CD4-positive, alpha-beta T cell treated with Interleukin-21 for 1 hour (primary cell): ENCODE data around the gene ONECUT3.
A peak's percentile ranks its signal among the peaks of the same experiment; 100 is the strongest.
"Not testable (repeated sequence)": the region's sequence is repeated elsewhere in the genome, so short reads cannot be mapped to it uniquely, and the experiment has no call there.

Source experiments
- DNase-seq: peaks from one replicate; pipeline ENCODE4 v3.0.0-alpha.2; 2020

ONECUT3 gene

DNA sequence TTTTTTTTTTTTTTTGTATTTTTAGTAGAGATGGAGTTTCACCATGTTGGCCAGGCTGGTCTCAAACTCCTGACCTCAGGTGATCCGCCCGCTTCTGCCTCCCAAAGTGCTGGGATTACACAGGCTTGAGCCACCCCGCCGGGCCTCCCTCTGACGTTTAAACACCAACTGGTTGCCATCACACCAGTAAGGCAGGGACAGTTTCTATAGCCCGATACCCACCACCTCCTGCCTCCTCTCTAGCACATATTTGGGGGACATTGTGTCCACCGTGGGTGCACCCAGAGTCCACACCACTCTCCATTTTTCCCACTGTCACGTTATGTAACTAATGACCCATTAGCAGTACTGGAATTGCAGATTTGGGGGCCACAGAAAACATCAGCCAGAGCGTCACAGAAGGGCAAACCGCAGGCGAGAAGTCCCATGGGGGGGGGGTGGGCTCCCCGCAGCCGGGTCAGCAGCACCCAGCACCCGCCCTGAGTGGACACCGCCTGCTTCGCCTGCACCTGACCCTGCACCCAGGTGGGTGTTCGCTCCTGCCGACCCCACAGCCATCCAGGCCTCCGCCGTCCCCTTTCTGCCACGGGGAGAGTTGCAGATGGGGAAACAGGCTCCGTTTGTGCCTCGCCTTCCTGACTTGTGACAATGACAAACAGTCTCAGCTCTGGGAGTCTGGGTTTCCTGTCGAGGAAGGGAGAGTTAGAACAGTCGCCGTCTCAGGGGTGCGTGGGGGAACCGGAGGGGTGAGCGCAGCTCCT, 3.6 kb downstream of the ONECUT3 start:
- no peak for DNase-seq

DNA sequence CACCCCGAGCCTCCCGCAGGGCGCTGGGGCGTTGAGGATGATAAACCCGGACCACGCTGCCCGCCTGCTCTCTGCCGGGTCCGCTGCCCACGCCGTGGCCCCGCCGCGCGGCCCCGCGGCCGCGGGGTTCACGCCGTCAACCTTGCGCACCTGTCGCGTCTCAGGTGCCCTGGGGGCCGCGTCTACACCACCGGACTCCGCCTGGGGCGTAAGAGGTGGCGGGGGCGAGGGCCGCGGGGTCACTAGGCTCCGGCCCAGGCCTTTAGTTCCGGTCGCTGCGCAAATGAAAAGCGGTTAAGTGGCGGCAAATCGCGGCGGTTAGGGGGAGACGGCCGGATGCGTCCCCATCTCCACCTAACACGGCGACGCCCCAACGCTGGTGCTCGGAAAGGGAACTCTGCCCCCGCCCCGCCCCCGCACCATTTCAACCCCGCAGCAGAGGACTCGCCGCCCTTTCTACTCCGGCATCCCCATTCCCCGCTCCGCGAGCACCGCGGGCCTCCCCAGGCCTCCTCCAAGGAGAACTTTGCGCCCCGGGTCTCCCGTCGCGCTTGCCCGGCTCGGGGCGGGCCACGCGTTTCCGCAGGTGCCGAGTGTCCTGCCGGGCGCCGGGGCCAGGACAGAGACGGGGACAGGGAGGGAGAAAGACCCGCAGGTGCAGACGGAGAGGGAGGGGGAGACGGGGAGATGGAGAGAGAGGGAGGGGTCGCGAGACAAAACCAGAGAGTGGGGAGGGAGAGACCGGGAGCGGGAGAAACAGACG, 4.3 kb downstream of the ONECUT3 start:
- no peak for DNase-seq

DNA sequence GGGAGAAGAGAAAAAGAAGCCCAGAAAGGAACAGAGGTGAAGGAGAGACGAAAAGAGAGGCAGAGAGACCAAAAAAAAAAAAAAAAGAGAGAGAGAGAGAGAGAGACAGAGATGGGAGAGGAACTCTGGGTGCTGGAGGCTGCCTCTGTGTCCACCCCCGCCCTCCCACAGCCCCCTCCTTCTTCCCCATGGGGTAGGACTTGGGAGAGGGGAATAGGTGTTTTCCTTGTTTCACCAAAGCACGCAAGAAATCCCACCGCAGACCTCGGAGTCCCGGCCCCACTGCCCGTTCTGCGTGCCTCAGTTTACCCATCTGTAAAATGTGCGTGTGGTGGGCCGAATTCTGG, 4.9 kb downstream of the ONECUT3 start:
- DNase-seq: no peak

DNA sequence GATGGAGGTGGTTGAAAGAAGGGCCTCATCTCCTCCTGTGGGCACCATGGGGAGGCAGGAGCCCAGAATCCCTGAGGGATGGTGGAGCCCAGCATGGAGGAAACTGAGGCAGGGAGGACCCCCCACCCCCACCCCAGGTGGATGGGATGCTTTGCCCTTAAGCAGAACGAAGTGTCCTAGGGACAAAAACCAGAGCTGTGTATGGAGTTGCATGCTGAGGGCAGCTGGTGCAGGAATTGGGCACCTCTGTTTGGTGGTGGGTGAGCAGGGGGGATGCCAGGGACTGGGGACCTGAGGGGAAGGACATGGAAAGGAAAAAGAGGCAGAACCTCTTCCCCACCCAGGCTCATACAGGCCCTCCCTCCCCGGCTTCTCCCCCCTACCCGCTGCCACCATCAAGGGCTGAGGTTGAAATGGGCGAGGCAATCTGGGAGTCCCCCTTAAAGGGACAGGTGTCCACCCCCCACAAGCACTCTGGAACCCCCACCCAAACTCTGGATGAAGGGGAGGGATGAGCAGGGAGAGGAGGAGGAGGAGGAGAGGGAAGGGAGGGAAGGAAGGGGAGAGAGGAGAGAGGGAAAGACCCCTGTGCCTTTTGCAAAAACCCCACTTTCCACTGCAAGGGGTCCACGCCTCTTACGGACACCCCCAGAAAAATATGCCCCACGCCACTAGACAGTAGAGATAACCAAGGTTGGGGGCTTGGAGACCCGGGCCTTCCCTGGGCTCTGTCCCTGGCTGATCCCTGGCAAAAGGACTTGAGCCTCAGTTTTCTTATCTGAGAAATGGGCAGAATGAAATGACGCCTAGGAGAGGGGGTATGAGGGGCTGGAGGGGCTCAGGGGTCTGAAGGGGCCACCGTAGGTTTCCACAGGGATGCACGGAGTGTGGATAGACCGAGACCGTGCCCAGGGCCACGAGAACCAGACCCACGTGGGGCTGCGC, 5.9 kb downstream of the ONECUT3 start:
- DNase-seq: no peak

DNA sequence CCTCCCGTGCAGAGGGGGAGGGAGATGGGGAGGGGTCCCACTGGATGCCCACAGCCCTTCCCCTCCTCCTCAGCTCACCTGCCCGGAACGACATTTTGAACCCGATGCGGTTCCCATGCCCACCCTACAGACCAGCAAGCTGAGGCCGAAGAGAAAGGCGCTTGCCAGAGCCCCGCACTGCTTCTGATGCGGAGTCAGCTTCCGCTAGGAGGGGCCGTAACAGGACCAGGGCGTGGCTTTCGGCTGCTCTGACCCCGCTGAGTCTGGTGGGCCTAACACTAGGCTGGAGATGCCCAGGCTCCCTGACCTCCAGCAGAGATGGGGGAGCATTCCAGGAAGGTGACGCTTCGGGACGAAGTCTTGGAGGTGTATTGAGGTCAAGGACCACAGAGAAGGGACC, 6.7 kb downstream of the ONECUT3 start:
- no peak for DNase-seq

DNA sequence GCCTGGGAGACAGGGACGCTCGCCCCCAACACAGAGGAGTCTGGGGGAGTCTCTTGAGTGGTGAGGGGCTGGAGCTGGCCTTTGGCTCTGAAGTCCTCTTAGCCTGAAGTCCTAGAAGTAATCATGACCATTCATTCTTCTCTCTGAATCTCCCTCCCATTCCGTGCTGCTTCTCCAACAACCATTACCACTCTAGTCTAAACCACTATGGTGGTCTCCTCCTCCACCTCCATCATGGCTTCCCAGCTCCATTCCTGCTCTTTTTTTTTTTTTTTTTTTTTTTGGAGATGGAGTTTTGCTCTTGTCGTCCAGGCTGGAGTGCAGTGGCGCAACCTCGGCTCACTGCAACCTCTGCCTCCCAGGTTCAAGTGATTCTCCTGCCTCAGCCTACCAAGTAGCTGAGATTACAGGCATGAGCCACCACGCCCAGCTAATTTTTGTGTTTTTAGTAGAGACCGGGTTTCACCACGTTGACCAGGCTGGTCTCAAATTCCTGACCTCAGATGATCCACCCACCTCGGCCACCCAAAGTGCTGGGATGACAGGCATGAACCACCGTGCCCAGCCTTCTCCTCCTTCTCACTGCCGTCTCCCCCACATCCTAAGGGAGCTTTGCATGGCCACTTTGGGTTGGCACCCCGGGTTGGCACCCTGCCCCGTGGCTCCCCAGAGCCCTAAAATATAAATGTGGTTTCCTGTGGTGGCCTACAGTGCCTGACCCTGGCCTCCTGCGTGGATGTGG, 7.7 kb downstream of the ONECUT3 start:
- DNase-seq: not testable (repeated sequence)

DNA sequence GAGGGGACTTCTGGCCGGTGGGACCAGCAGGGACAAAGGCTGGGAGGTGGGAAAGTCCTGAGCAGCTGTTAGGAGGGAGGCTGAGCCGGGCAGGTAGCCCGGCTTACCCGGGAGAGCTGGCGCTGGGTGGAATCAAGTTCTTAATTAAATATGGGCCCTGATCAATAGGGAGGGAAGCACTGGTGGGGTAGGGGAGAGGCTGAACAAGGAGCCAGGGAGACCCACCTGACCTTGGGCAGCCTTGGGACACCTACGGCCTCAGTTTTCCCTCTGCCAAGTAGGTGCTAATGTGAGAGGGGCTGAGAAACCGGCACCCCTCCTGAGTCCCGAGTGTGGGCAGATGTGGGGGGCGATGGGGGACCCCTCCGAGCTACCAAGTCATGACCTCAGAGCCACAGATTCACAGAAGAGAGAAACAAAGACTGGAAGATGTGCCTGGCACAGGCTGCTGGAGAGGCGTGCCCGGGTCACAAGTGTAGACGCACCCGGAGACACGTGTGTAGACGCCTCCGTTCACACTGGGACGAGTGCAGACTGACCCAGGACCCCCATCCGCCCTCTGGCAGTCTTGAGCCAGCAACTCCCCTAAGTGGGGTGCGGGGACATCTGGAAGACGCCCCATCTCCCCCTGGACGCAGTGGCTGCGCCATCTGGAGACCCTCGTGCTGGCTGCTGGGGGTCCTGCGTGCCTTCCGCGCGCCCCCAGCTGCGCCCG, 8.4 kb downstream of the ONECUT3 start:
- no peak for DNase-seq

DNA sequence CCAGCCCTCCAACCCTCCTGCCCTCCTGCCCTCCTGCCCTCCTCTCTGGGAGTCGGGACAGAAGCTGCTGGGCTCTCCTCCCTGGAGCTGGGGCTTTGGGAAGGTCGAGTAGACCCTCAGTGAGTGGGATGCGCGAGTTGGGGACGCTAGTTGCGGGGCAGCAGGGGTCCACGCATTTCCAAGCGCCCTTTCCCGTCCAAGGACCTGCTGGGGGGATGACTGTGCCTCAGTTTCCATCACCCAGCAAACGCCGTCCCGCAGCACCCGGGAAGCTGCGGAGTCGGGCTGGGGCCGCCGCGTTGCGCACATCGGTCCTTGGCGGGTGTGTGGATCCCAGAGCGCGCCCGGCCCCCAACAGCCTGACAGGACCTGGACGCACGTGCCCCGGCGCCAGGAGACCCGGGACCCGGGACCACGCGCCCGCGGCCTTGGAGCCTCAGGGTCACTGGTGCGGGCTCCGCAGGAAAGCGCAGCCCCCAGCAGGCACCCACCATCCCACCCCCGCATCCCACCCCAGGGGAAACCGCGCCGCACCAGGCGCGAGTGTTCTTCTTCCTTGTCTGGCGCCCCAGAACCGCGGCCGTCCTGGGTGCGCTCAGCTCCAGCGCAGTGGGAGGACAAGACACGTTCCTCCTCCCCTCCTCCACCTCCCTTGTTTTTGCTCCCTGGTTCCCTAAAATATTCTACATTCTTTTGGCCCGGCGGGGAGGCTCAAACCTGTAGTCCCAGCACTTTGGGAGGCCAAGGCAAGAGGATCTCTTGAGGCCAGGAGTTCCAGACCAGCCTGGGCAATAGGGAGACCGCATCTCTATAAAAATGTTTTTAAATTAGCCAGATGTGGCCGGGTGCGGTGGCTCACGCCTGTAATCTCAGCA, 9.2 kb downstream of the ONECUT3 start:
- DNase-seq: no peak

DNA sequence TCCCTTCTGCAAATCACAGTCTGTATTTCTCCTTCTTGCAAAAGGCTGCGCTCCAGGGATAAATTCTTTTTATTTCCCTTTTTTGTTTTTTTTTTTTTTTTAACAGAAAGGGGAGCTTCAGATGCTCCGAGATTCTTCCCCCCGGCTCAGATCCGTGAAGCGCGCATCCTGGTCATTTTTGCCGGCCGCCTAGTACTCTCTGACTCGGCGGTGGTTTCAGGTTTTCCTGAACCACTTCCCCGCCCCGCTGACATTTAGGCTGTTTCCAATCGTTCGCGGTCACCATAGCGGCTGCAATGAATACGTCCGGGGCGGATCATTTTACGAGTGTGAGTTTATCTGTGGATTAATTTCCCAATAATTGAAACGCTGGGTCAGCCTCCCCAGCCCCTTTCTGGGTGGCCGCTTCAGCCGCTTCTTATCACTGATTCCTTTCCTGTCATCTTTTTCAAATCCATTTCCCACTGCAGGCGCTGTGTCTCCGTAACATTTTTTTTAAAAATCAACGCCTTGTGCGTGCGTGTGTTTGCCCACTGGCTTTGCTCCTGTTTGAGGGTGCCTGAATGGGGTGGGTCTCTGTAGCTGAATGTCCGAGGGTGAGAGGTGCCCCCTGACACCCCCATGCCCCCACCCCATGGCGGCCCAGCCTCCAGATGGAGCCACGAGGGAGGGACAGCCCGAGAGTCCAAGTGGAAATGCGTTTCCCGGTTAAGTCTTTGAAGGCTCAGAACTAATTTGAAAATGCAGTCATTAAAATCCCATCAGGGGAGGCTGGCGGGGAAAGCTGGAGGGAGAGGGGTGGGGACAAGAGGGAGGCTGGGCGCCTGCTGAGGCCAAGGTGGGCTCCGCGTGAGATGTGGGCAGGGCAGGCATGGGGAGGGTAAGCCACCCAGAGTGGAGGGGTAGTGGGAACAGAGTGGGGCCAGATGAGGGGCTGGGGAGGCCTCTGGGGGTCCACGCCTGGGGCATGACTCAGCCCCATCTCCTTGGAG, 10.6 kb downstream of the ONECUT3 start:
- DNase-seq: no peak

DNA sequence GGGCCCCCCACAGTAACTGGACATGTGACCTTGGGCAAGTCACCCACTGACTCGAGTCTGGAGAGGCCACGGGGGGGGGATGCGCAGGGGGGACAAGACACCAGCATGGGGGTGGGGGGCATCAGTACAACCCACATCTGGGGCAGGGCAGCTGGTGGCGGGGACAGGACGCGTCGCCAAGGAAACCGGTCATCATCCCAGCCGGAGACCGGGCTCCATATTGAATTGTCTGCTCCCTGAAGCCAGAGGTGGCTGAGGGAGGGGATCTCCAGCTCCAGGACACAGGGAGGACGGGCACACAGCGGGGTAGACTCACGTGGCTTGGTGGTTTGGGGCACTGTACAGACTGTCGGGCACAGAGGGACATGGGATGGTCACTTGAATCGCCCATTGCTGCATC, 11.4 kb downstream of the ONECUT3 start:
- no peak for DNase-seq

DNA sequence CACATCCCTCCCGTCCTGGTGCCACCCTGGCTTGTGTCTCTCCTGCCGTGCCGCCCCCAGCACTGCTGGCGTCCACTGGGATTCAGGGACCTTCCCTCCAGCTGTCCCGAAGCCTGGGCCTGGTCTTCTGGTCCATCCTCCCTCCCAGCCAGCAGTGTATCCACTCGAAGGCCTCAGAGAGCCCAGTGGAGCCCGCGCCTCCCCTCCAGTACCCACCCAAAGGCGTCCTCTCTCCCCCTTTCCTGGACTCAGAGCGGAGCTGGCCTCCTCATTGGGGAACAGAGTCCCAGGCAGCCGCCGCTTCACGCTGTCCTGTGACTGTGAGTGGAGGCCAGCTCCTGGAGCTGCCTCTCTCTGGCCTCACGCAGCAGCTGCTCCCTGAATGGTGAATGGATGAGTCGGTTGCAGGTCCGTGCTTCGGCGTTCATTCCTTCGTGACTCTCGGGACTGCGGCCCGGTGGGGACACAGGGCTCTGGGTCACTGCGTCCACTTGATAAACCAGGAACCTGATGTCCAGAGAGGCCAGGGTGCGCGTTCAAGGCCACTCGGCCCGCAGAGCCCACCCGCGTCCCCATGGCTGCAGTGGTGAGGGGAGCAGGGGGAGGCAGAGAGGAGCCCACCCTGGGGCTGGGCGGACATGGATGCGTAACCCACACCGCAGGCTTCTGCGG, 12.1 kb downstream of the ONECUT3 start:
- no peak for DNase-seq

DNA sequence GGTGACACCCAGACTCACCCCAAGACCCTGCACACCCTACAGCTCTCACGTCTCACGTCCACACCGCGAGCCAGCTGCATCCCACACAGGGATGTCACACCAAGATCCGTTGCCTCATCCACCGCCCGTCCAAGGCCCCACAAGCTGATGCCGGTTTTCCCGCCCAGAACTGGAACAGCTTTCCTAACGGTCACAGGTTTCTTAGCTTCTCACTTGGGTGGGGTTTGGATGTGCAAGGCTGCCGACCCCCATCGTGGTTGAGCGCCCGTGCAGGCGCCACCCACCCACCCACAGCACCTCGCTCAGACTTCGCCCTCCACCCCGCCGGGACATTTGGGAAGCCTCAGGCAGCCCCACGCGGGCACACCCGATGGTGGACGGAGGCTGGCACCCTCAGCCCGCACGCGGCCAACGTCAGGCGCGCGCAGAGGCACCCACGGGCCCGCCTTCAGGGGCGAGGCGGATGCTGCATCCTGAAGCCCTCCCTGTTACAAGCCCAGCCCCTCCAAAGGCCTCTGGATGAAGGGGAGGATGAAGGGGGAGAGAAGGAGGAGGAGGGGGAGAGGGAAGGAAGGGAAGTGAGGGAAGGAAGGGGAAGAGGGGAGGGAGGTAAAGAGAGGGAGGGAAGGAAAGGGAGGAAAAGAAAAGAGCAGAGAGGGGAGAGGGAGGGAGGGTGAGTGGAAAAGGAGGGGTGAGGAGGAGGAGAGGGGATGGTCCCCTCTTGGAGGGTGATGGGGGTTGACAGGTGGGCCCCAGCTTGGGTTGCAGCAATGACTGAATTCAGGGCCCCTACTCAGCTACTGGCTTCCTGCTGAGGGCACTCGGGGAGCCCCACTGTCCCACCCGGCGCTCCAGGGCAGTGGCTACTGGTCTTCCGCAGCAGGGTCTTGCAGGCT, 12.8 kb downstream of the ONECUT3 start:
- no peak for DNase-seq

DNA sequence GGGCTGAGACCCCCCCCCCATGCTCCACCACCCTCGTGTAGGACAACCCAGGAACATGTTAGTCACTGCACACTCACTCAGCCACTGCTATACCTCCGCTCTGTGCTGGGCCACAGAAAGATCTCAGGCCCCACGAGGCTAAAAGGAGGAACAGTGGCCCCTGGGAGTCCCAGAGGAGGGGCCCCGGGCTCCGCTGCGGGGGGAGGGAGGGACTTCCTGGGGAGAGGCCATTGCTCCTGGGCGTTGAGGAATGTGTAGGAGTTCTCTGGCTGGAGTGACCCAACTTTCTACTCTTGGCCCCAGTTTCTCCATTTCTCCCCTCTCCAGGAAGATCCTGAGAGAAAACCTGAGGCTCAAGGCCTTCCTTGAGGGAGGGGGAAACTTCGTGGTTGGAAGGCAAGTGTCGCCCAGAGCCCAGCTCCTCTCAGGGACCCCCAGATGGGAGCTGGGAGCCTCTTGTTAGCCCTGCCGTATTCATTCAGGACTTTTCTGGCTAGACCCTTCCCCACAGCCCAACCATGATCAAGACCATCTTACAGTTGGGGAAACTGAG, 13.6 kb downstream of the ONECUT3 start:
- no peak for DNase-seq

DNA sequence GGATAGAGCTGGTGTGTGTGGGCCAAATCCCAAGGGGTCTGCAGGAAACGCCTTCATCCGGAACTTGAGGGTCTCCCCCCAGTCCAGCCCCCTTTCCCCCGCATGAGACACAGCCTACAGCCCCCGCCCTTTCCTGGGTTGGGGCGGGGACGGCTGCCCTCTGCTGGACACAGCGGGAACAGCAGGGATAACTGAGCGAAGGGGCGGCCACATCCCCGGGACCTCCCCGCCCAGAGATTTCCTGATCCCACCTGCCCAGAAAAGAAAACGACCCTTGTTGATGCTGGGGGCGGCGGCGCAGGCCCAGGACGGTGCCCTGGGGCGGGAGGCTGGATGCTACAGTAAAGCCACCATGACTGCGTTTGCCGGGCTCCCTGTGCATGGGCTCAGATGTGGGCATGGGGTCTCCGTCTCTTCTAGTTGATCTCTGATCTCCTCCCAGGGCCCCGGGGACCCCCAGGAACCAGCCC, 14.2 kb downstream of the ONECUT3 start:
- DNase-seq: peak; percentile 55

DNA sequence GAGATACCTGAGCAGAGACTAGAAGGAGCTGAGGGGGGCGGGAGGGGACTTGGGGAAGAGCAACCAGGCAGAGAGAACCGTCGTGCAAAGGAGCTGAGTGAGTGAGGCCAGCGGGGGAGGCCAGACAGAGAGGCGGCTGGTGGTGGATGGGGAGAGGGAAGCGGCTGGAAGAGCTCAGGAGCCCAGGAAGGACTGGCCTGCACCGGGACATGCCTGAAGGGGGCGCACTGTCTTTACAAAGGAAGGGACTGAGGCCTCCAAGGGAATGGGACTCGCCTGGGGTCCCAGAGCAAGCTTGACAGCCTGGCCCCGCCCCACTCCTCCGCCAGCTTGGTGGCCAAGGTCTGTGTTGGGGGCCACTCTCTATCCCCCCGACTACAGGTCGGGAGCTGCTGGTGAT, 14.9 kb downstream of the ONECUT3 start:
- no peak for DNase-seq

DNA sequence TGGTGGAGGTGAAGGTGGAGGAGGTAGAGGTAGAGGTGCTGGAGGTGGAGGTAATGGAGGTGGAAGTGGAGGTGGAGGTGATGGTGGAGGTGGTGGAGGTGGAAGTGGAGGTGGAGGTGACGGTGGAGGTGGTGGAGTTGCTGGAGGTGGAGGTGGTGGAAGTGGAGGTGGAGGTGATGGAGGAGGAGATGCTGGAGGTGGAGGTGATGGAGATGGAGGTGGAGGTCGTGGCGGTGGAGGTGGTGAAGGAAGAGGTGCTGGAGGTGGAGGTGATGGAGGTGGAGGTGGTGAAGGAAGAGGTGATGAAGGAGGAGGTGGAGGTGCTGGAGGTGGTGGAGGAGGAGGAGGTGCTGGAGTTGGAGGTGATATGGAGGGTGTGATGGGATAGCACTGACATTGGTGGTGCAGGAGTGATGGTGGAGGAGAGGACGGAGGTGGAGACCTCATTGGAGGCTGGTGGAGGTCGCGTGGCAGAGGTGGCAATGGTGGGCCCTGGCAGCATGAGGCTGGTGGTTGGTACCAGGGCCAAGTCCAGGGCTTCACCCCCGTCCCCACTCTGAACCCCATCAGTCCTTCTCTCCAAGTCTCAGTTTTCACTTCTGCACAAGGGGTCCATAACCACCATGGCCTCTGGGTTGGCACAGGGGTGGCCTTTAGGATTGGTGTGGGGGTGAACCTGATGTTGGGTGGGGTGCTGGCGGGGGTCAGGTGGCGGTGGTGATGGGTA, 15.8 kb downstream of the ONECUT3 start:
- DNase-seq: no peak

DNA sequence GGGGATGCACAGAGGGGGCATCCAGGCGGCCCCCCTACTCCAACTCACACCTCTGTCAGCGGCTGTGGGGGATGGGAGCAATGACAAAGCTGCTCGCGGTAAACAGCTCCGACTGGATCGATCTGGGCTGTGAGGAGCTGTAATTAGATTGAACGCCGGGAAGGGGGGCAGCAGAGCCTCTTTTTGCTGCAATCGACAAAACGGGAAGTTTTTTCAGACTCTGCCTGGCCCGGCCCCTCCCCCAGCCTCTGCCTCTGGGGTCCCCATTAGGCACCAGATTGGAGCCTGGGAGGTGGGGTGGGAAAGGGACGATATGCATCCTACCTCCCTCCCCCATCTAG, 16.3 kb downstream of the ONECUT3 start:
- no peak for DNase-seq
